Fibroblast of lung (primary cell): Measurements from ENCODE around the gene SLC41A1. TPM values are rescaled to one million over a fixed set of nuclear protein-coding genes. Genes with fewer than 3 reads are reported as not detected.

Experiments
- DNase-seq, 2 donors: peaks; one replicate each; pipeline versions ENCODE4 v3.0.0 to v3.0.0-alpha.2; 2010; ENCODE audit warnings: low read depth in 2 of 2
- H2AFZ ChIP-seq: 2 replicates; pipeline ENCODE4 v1.5.1; 2012; ENCODE audit warnings: low read length, control low read depth, inconsistent platforms
- H3K27ac ChIP-seq: 2 replicates; pipeline ENCODE4 v1.5.1; 2011; ENCODE audit warnings: low read length, control low read depth; ENCODE audit not compliant: insufficient read depth
- H3K27me3 ChIP-seq: 2 replicates; pipeline ENCODE4 v1.5.1; 2011; ENCODE audit warnings: mild to moderate bottlenecking, low read length; ENCODE audit not compliant: control insufficient read depth, insufficient read depth
- H3K36me3 ChIP-seq: 2 replicates; pipeline ENCODE4 v1.5.1; 2011; ENCODE audit warnings: low read length; ENCODE audit not compliant: control insufficient read depth, insufficient read depth
- H3K4me1 ChIP-seq: 2 replicates; pipeline ENCODE4 v1.5.1; 2011; ENCODE audit warnings: low read length; ENCODE audit not compliant: control insufficient read depth, insufficient read depth; ENCODE audit errors: extremely low read depth
- H3K4me2 ChIP-seq: 2 replicates; pipeline ENCODE4 v1.5.1; 2011; ENCODE audit warnings: low read length, control low read depth; ENCODE audit not compliant: insufficient read depth; ENCODE audit errors: extremely low read depth
- H3K4me3 ChIP-seq, 4 experiments: fragments of 200-600 bp in 1 of 4; sonication (generic) in 1 of 4; replicated peaks in 1 of 4; 2 replicates each; pipeline ENCODE4 v1.5.1; 2011 to 2016; ENCODE audit warnings: low read length in 4 of 4, low read depth in 3 of 4, mild to moderate bottlenecking in 3 of 4, control low read depth in 2 of 4, inconsistent platforms in 1 of 4, mixed read lengths in 1 of 4; ENCODE audit not compliant: insufficient read depth in 1 of 4; ENCODE audit errors: control extremely low read depth in 1 of 4
- H3K79me2 ChIP-seq: 2 replicates; pipeline ENCODE4 v1.5.1; 2012; ENCODE audit warnings: mild to moderate bottlenecking, low read length, inconsistent platforms; ENCODE audit not compliant: control insufficient read depth, insufficient read depth
- H3K9ac ChIP-seq: 2 replicates; pipeline ENCODE4 v1.5.1; 2011; ENCODE audit warnings: mild to moderate bottlenecking, low read length, control low read depth; ENCODE audit not compliant: insufficient read depth
- H3K9me3 ChIP-seq: 2 replicates; pipeline ENCODE4 v1.5.1; 2012; ENCODE audit warnings: low read depth, low read length; ENCODE audit not compliant: control insufficient read depth, insufficient read depth
- H4K20me1 ChIP-seq: 2 replicates; pipeline ENCODE4 v1.5.1; 2011; ENCODE audit warnings: low read length; ENCODE audit not compliant: control insufficient read depth, insufficient read depth; ENCODE audit errors: extremely low read depth
- EZH2 ChIP-seq: IDR thresholded peaks from 2 replicates; pipeline ENCODE4 v1.5.1; 2012; ENCODE audit warnings: low read length, control low read depth, mild to moderate bottlenecking; ENCODE audit errors: missing control alignments
- polyA plus RNA-seq, 2 donors: library from polyadenylated mRNA; depleted of rRNA in 1 of 2; stranded (reverse) in 1 of 2; unstranded in 1 of 2; fragments of >200 nt; gene quantifications; 2 replicates each; pipeline ENCODE4 v1.2.1, GENCODE V29; 2011 to 2012; ENCODE audit warnings: missing spikeins in 1 of 2
- total RNA-seq: library from RNA; depleted of rRNA; stranded (reverse); fragments of >200 nt; gene quantifications from 2 replicates; pipeline ENCODE4 v1.2.1, GENCODE V29; 2014
- TF ChIP-seq, protein P1 (sequence below), 2 donors: IDR thresholded peaks in 1 of 2; conservative IDR thresholded peaks in 1 of 2; 1 replicate in 1 of 2; 2 replicates in 1 of 2; pipeline ENCODE4 v1.5.1; 2011 to 2012; ENCODE audit warnings: low read length in 2 of 2, control low read depth in 1 of 2, inconsistent platforms in 1 of 2, low read depth in 1 of 2, mild to moderate bottlenecking in 1 of 2

SLC41A1 gene
- total and polyA plus RNA-seq, 2 donors (not counting 1 experiment from before 2014, with no cell fraction given): 24.6 to 28.9 TPM

DNA sequence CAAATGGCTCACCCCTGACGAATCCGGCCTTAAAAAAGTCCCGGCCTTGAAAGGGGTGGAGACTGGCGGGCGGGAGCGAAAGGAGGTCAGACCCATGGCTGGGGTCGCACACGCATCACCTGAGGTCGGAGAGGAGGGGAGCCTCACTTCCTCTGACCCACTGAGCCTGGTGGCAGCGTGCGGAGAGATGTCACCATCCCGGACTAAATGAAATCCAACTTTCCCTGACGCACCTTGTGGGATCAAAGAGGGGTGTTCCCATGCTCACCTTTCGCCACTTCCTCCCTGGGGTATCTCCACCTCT lies 709 bp upstream of the SLC41A1 start:
- peak overlapping the region; percentile 87 for H2AFZ ChIP-seq

DNA sequence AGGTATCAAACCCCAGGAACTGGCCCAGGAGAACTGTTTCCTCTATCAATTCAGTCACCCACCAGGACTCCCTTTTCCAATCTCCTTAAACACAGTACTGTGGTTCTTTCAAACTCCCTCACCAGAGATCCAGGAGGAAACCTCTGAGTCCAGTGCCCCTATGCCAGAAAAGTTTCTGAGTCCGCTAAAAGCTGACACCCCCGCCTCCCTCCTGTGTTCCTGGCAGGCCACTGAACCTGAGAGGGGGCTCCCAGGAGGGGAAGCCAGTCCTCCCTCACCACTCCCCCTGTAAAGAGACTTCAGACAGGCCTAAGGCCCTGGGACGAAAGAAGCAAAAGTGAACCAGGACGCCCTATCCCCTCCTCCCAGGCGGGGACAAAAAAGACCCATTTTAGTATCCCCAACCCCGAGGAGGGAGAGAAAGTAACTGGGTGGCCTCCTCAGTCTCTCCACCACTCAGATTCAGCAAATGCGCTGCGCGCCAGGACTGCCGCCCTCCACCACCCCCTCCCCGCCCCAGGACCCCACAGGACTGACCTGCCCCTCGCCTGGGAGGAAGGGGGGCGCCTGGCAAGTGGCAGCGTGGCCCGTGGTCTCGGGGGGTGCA lies 624 bp downstream of the SLC41A1 start:
- Histone ChIP-seq H3K9ac (peak overlapping the region; percentile 54), H3K9me3 (no peaks in the 10 kb centered on the region), H3K79me2 (peaks cover 5% of the 10 kb centered on the region), H3K36me3 (peaks cover 2% of the 10 kb centered on the region), H3K4me3 (peak overlapping the region; percentile 64 to 79 (median 74)), H4K20me1 (no peaks in the 10 kb centered on the region), H3K4me1 (no peaks in the 10 kb centered on the region), H3K27ac (peak overlapping the region; percentile 69), H3K27me3 (no peaks in the 10 kb centered on the region), H2AFZ (peak overlapping the region; percentile 25), H3K4me2 (peak overlapping the region; percentile 61)
- DNase-seq: peak; percentile 22
- TF ChIP-seq, protein P1, sequence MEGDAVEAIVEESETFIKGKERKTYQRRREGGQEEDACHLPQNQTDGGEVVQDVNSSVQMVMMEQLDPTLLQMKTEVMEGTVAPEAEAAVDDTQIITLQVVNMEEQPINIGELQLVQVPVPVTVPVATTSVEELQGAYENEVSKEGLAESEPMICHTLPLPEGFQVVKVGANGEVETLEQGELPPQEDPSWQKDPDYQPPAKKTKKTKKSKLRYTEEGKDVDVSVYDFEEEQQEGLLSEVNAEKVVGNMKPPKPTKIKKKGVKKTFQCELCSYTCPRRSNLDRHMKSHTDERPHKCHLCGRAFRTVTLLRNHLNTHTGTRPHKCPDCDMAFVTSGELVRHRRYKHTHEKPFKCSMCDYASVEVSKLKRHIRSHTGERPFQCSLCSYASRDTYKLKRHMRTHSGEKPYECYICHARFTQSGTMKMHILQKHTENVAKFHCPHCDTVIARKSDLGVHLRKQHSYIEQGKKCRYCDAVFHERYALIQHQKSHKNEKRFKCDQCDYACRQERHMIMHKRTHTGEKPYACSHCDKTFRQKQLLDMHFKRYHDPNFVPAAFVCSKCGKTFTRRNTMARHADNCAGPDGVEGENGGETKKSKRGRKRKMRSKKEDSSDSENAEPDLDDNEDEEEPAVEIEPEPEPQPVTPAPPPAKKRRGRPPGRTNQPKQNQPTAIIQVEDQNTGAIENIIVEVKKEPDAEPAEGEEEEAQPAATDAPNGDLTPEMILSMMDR (conservative IDR thresholded peaks at IDR 0.05 in 1 of 2, IDR thresholded peaks at IDR 0.05 in 1 of 2; ENCODE audit: low read depth in 1 of 2, low read length in 2 of 2): no peak
- TF ChIP-seq EZH2: no peak

More for the DNA sequence above, 709 bp upstream of the SLC41A1 start:
- Histone ChIP-seq H3K27ac (peak overlapping the region; percentile 69), H3K4me1 (no peaks in the 10 kb centered on the region), H3K36me3 (peaks cover 2% of the 10 kb centered on the region), H3K79me2 (peaks cover 5% of the 10 kb centered on the region), H4K20me1 (no peaks in the 10 kb centered on the region), H3K9me3 (no peaks in the 10 kb centered on the region), H3K27me3 (no peaks in the 10 kb centered on the region), H3K4me2 (peak overlapping the region; percentile 61), H3K4me3 (peak overlapping the region; percentile 64 to 79 (median 72)), H3K9ac (peak overlapping the region; percentile 54)
- no peak for TF ChIP-seq EZH2
- TF ChIP-seq, protein P1 (conservative IDR thresholded peaks at IDR 0.05 in 1 of 2, IDR thresholded peaks at IDR 0.05 in 1 of 2; ENCODE audit: low read depth in 1 of 2, low read length in 2 of 2): no peak
- peak in 1 of 2 donors; percentile 56 for DNase-seq

DNA sequence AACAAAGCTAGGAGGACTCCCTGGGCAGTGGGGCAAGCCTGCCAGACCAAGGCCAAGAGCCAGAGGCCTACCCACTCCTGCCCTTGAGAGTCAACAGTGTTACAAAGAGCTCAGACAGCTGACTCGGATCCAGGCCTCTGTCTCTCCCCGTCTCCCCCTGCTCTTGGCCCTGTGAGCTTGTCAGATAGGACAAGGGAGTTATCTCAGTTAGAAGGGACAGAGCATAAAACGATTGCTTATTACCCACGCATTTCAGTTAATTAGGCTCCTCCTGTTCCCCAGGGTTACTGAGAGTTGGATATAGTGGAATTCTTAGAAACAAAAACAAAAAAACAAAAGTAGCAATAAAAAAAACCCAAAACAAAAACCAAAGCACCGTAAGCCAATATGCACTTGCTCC lies 1.3 kb downstream of the SLC41A1 start:
- H2AFZ ChIP-seq: no peak overlapping the region
- H3K27ac ChIP-seq: no peak overlapping the region
- peaks cover 5% of the 10 kb centered on the region for H3K79me2 ChIP-seq

More for the DNA sequence above, 1.3 kb downstream of the SLC41A1 start:
- H3K9me3 ChIP-seq: no peaks in the 10 kb centered on the region
- H3K36me3 ChIP-seq: peaks cover 2% of the 10 kb centered on the region
- peak overlapping the region; percentile 64 to 79 (median 74) for H3K4me3 ChIP-seq
- peak overlapping the region; percentile 61 for H3K4me2 ChIP-seq
- no peaks in the 10 kb centered on the region for H4K20me1 ChIP-seq
- H3K27me3 ChIP-seq: no peaks in the 10 kb centered on the region
- TF ChIP-seq, protein P1 (conservative IDR thresholded peaks at IDR 0.05 in 1 of 2, IDR thresholded peaks at IDR 0.05 in 1 of 2; ENCODE audit: low read depth in 1 of 2, low read length in 2 of 2): no peak
- no peak for TF ChIP-seq EZH2
- peak in 1 of 2 donors; percentile 16 for DNase-seq
- no peaks in the 10 kb centered on the region for H3K4me1 ChIP-seq
- no peak overlapping the region for H3K9ac ChIP-seq
